ENCODE data around the gene PBX1. TPM values are rescaled to one million over a fixed set of nuclear protein-coding genes. Genes with fewer than 3 reads are reported as not detected.

The PBX1 gene
- total RNA-seq, 1 donor from 2014 or later = not detected

GRCh38 chr1:164756741-164757140 is 197.8 kb downstream of the PBX1 start:
- no peaks in the 10 kb centered on the region for H3K9me3 Mint-ChIP-seq

GRCh38 chr1:164757625-164758024 is 198.6 kb downstream of the PBX1 start:
- Mint-ChIP-seq H3K27ac (no peak overlapping the region), H3K36me3 (ENCODE audit: low read depth) (no peaks in the 10 kb centered on the region), H3K4me1 (ENCODE audit: low read depth) (no peaks in the 10 kb centered on the region), H3K9me3 (no peaks in the 10 kb centered on the region), H3K4me3 (no peak overlapping the region), H3K27me3 (ENCODE audit: insufficient read depth) (no peaks in the 10 kb centered on the region)
- no peak for DNase-seq (ENCODE audit: low spot score)
- intact Hi-C loops (cut with micrococcal nuclease) = no loop called here

More at GRCh38 chr1:164756741-164757140, 197.8 kb downstream of the PBX1 start:
- Mint-ChIP-seq H3K36me3 (ENCODE audit: low read depth) (no peaks in the 10 kb centered on the region), H3K4me1 (ENCODE audit: low read depth) (no peaks in the 10 kb centered on the region), H3K4me3 (no peak overlapping the region), H3K27ac (no peak overlapping the region), H3K27me3 (ENCODE audit: insufficient read depth) (no peaks in the 10 kb centered on the region)
- intact Hi-C loops (cut with micrococcal nuclease) = no loop called here
- DNase-seq (ENCODE audit: low spot score) = no peak

- H3K27ac Mint-ChIP-seq = no peak overlapping the region
- H3K4me1 Mint-ChIP-seq (ENCODE audit: low read depth) = no peaks in the 10 kb centered on the region
- intact Hi-C loops (cut with micrococcal nuclease) = no loop called here
- no peak for DNase-seq (ENCODE audit: low spot score)
- H3K9me3 Mint-ChIP-seq = no peaks in the 10 kb centered on the region
- no peaks in the 10 kb centered on the region for H3K36me3 Mint-ChIP-seq (ENCODE audit: low read depth)
- no peak overlapping the region for H3K4me3 Mint-ChIP-seq
- H3K27me3 Mint-ChIP-seq (ENCODE audit: insufficient read depth) = no peaks in the 10 kb centered on the region
These were observed 200.3 kb downstream of the PBX1 start for GRCh38 chr1:164759144-164759920.

GRCh38 chr1:164759979-164760469 is 201.0 kb downstream of the PBX1 start:
- Mint-ChIP-seq H3K9me3 (no peaks in the 10 kb centered on the region), H3K27me3 (ENCODE audit: insufficient read depth) (no peaks in the 10 kb centered on the region), H3K27ac (no peak overlapping the region), H3K4me3 (no peak overlapping the region), H3K4me1 (ENCODE audit: low read depth) (no peaks in the 10 kb centered on the region), H3K36me3 (ENCODE audit: low read depth) (no peaks in the 10 kb centered on the region)
- DNase-seq (ENCODE audit: low spot score) = no peak
- intact Hi-C loops (cut with micrococcal nuclease) = no loop called here

- no peak overlapping the region for H3K27ac Mint-ChIP-seq
- no peaks in the 10 kb centered on the region for H3K4me1 Mint-ChIP-seq (ENCODE audit: low read depth)
- H3K9me3 Mint-ChIP-seq = no peaks in the 10 kb centered on the region
- intact Hi-C loops (cut with micrococcal nuclease) = no loop called here
- H3K36me3 Mint-ChIP-seq (ENCODE audit: low read depth) = no peaks in the 10 kb centered on the region
- H3K4me3 Mint-ChIP-seq = no peak overlapping the region
- no peak for DNase-seq (ENCODE audit: low spot score)
- H3K27me3 Mint-ChIP-seq (ENCODE audit: insufficient read depth) = no peaks in the 10 kb centered on the region
These were observed 201.6 kb downstream of the PBX1 start for GRCh38 chr1:164760569-164760968.

GRCh38 chr1:164761009-164761408 is 202.0 kb downstream of the PBX1 start:
- no peak for DNase-seq (ENCODE audit: low spot score)
- Mint-ChIP-seq H3K27ac (no peak overlapping the region), H3K27me3 (ENCODE audit: insufficient read depth) (no peaks in the 10 kb centered on the region), H3K9me3 (no peaks in the 10 kb centered on the region), H3K36me3 (ENCODE audit: low read depth) (no peaks in the 10 kb centered on the region), H3K4me1 (ENCODE audit: low read depth) (no peaks in the 10 kb centered on the region), H3K4me3 (no peak overlapping the region)
- intact Hi-C loops (cut with micrococcal nuclease) = no loop called here

GRCh38 chr1:164763098-164763497 is 204.1 kb downstream of the PBX1 start:
- H3K9me3 Mint-ChIP-seq = no peaks in the 10 kb centered on the region
- H3K27ac Mint-ChIP-seq = no peak overlapping the region
- H3K36me3 Mint-ChIP-seq (ENCODE audit: low read depth) = no peaks in the 10 kb centered on the region
- no peaks in the 10 kb centered on the region for H3K27me3 Mint-ChIP-seq (ENCODE audit: insufficient read depth)
- no peaks in the 10 kb centered on the region for H3K4me1 Mint-ChIP-seq (ENCODE audit: low read depth)
- DNase-seq (ENCODE audit: low spot score) = no peak
- no peak overlapping the region for H3K4me3 Mint-ChIP-seq
- intact Hi-C loops (cut with micrococcal nuclease) = no loop called here

GRCh38 chr1:164764333-164764732 is 205.3 kb downstream of the PBX1 start:
- intact Hi-C loops (cut with micrococcal nuclease) = no loop called here
- H3K27me3 Mint-ChIP-seq (ENCODE audit: insufficient read depth) = no peaks in the 10 kb centered on the region
- H3K36me3 Mint-ChIP-seq (ENCODE audit: low read depth) = no peaks in the 10 kb centered on the region
- H3K4me1 Mint-ChIP-seq (ENCODE audit: low read depth) = no peaks in the 10 kb centered on the region
- H3K9me3 Mint-ChIP-seq = no peaks in the 10 kb centered on the region
- H3K4me3 Mint-ChIP-seq = no peak overlapping the region
- no peak for DNase-seq (ENCODE audit: low spot score)
- no peak overlapping the region for H3K27ac Mint-ChIP-seq

GRCh38 chr1:164765557-164765956 is 206.6 kb downstream of the PBX1 start:
- intact Hi-C loops (cut with micrococcal nuclease) = no loop called here
- no peaks in the 10 kb centered on the region for H3K27me3 Mint-ChIP-seq (ENCODE audit: insufficient read depth)
- no peaks in the 10 kb centered on the region for H3K36me3 Mint-ChIP-seq (ENCODE audit: low read depth)
- H3K4me3 Mint-ChIP-seq = no peak overlapping the region
- H3K9me3 Mint-ChIP-seq = no peaks in the 10 kb centered on the region
- no peak overlapping the region for H3K27ac Mint-ChIP-seq
- H3K4me1 Mint-ChIP-seq (ENCODE audit: low read depth) = no peaks in the 10 kb centered on the region
- no peak for DNase-seq (ENCODE audit: low spot score)

- intact Hi-C loops (cut with micrococcal nuclease) = no loop called here
- Mint-ChIP-seq H3K4me1 (ENCODE audit: low read depth) (no peaks in the 10 kb centered on the region), H3K36me3 (ENCODE audit: low read depth) (no peaks in the 10 kb centered on the region), H3K27me3 (ENCODE audit: insufficient read depth) (no peaks in the 10 kb centered on the region), H3K9me3 (no peaks in the 10 kb centered on the region), H3K4me3 (no peak overlapping the region), H3K27ac (no peak overlapping the region)
- no peak for DNase-seq (ENCODE audit: low spot score)
These were observed 207.2 kb downstream of the PBX1 start for GRCh38 chr1:164765992-164766720.

- Mint-ChIP-seq H3K36me3 (ENCODE audit: low read depth) (no peaks in the 10 kb centered on the region), H3K9me3 (no peaks in the 10 kb centered on the region), H3K27ac (no peak overlapping the region), H3K27me3 (ENCODE audit: insufficient read depth) (no peaks in the 10 kb centered on the region), H3K4me1 (ENCODE audit: low read depth) (no peaks in the 10 kb centered on the region), H3K4me3 (no peak overlapping the region)
- intact Hi-C loops (cut with micrococcal nuclease) = no loop called here
- no peak for DNase-seq (ENCODE audit: low spot score)
These were observed 208.9 kb downstream of the PBX1 start for GRCh38 chr1:164767752-164768402.

- Mint-ChIP-seq H3K36me3 (ENCODE audit: low read depth) (no peaks in the 10 kb centered on the region), H3K27ac (no peak overlapping the region), H3K9me3 (no peaks in the 10 kb centered on the region), H3K4me1 (ENCODE audit: low read depth) (no peaks in the 10 kb centered on the region), H3K4me3 (no peak overlapping the region), H3K27me3 (ENCODE audit: insufficient read depth) (no peaks in the 10 kb centered on the region)
- intact Hi-C loops (cut with micrococcal nuclease) = no loop called here
- no peak for DNase-seq (ENCODE audit: low spot score)
These were observed 209.6 kb downstream of the PBX1 start for GRCh38 chr1:164768619-164769018.
